ENCODE data around the gene MTREX.

Gene MTREX

GRCh38 chr5:55383254-55383653 is 75.5 kb downstream of the MTREX start:
- H3K27me3 Mint-ChIP-seq: no peaks in the 10 kb centered on the region
- H3K27ac Mint-ChIP-seq: no peak overlapping the region
- no peak for DNase-seq (ENCODE audit: low spot score in 2 of 2)
- ATAC-seq (ENCODE audit: low read depth): no peak
- peaks cover 16% of the 10 kb centered on the region for H3K9me3 Mint-ChIP-seq
- H3K4me3 Mint-ChIP-seq: no peak overlapping the region
- H3K4me1 Mint-ChIP-seq: no peaks in the 10 kb centered on the region
- H3K36me3 Mint-ChIP-seq: peaks cover 53% of the 10 kb centered on the region

- Mint-ChIP-seq H3K4me1 (no peaks in the 10 kb centered on the region), H3K4me3 (no peak overlapping the region), H3K36me3 (peaks cover 54% of the 10 kb centered on the region), H3K9me3 (peaks cover 16% of the 10 kb centered on the region), H3K27ac (no peak overlapping the region), H3K27me3 (no peaks in the 10 kb centered on the region)
- no peak for ATAC-seq (ENCODE audit: low read depth)
- no peak for DNase-seq (ENCODE audit: low spot score in 2 of 2)
Observed at GRCh38 chr5:55384072-55384471, 76.3 kb downstream of the MTREX start.

GRCh38 chr5:55385227-55385626 is 77.4 kb downstream of the MTREX start:
- Mint-ChIP-seq H3K9me3 (peaks cover 16% of the 10 kb centered on the region), H3K4me3 (no peak overlapping the region), H3K36me3 (peaks cover 55% of the 10 kb centered on the region), H3K4me1 (no peaks in the 10 kb centered on the region), H3K27me3 (no peaks in the 10 kb centered on the region), H3K27ac (no peak overlapping the region)
- DNase-seq (ENCODE audit: low spot score in 2 of 2) (no peak), ATAC-seq (ENCODE audit: low read depth) (no peak)

GRCh38 chr5:55385846-55386245 is 78.1 kb downstream of the MTREX start:
- Mint-ChIP-seq H3K4me1 (no peaks in the 10 kb centered on the region), H3K4me3 (no peak overlapping the region), H3K27me3 (no peaks in the 10 kb centered on the region), H3K9me3 (peaks cover 16% of the 10 kb centered on the region), H3K36me3 (peaks cover 53% of the 10 kb centered on the region), H3K27ac (no peak overlapping the region)
- no peak for ATAC-seq (ENCODE audit: low read depth)
- no peak for DNase-seq (ENCODE audit: low spot score in 2 of 2)

GRCh38 chr5:55386356-55386755 is 78.6 kb downstream of the MTREX start:
- Mint-ChIP-seq H3K27me3 (no peaks in the 10 kb centered on the region), H3K4me1 (no peaks in the 10 kb centered on the region), H3K36me3 (peaks cover 52% of the 10 kb centered on the region), H3K9me3 (peaks cover 16% of the 10 kb centered on the region), H3K4me3 (no peak overlapping the region), H3K27ac (no peak overlapping the region)
- ATAC-seq (ENCODE audit: low read depth) (no peak), DNase-seq (ENCODE audit: low spot score in 2 of 2) (no peak)

GRCh38 chr5:55387865-55388264 is 80.1 kb downstream of the MTREX start:
- Mint-ChIP-seq H3K4me3 (no peak overlapping the region), H3K27ac (no peak overlapping the region), H3K27me3 (no peaks in the 10 kb centered on the region)

GRCh38 chr5:55391707-55392106 is 83.9 kb downstream of the MTREX start:
- DNase-seq (ENCODE audit: low spot score in 2 of 2) (no peak), ATAC-seq (ENCODE audit: low read depth) (no peak)
- Mint-ChIP-seq H3K36me3 (peaks cover 40% of the 10 kb centered on the region), H3K4me1 (no peaks in the 10 kb centered on the region), H3K27ac (no peak overlapping the region), H3K27me3 (no peaks in the 10 kb centered on the region), H3K9me3 (no peaks in the 10 kb centered on the region), H3K4me3 (no peak overlapping the region)

More at GRCh38 chr5:55387865-55388264, 80.1 kb downstream of the MTREX start:
- no peak for ATAC-seq (ENCODE audit: low read depth)
- DNase-seq (ENCODE audit: low spot score in 2 of 2): no peak
- peaks cover 54% of the 10 kb centered on the region for H3K36me3 Mint-ChIP-seq
- peaks cover 9% of the 10 kb centered on the region for H3K9me3 Mint-ChIP-seq
- H3K4me1 Mint-ChIP-seq: no peaks in the 10 kb centered on the region

- Mint-ChIP-seq H3K36me3 (peaks cover 40% of the 10 kb centered on the region), H3K27me3 (no peaks in the 10 kb centered on the region), H3K4me3 (no peak overlapping the region), H3K9me3 (no peaks in the 10 kb centered on the region), H3K4me1 (no peaks in the 10 kb centered on the region), H3K27ac (no peak overlapping the region)
- ATAC-seq (ENCODE audit: low read depth) (no peak), DNase-seq (ENCODE audit: low spot score in 2 of 2) (no peak)
Observed at GRCh38 chr5:55392669-55393068, 84.9 kb downstream of the MTREX start.

- DNase-seq (ENCODE audit: low spot score in 2 of 2) (no peak), ATAC-seq (ENCODE audit: low read depth) (no peak)
- Mint-ChIP-seq H3K4me1 (no peaks in the 10 kb centered on the region), H3K36me3 (peaks cover 40% of the 10 kb centered on the region), H3K9me3 (no peaks in the 10 kb centered on the region), H3K27ac (no peak overlapping the region), H3K4me3 (no peak overlapping the region), H3K27me3 (no peaks in the 10 kb centered on the region)
Observed at GRCh38 chr5:55393501-55394175, 85.8 kb downstream of the MTREX start.

- H3K27me3 Mint-ChIP-seq: no peaks in the 10 kb centered on the region
- no peaks in the 10 kb centered on the region for H3K9me3 Mint-ChIP-seq
- no peaks in the 10 kb centered on the region for H3K4me1 Mint-ChIP-seq
- DNase-seq (ENCODE audit: low spot score in 2 of 2) (no peak), ATAC-seq (ENCODE audit: low read depth) (no peak)
- peaks cover 30% of the 10 kb centered on the region for H3K36me3 Mint-ChIP-seq
- no peak overlapping the region for H3K4me3 Mint-ChIP-seq
- H3K27ac Mint-ChIP-seq: peak overlapping the region; percentile 60
Observed at GRCh38 chr5:55402199-55402598, 94.4 kb downstream of the MTREX start.

- Mint-ChIP-seq H3K4me1 (no peaks in the 10 kb centered on the region), H3K4me3 (no peak overlapping the region), H3K27me3 (no peaks in the 10 kb centered on the region), H3K36me3 (peaks cover 35% of the 10 kb centered on the region), H3K9me3 (no peaks in the 10 kb centered on the region), H3K27ac (no peak overlapping the region)
- no peak for ATAC-seq (ENCODE audit: low read depth)
- DNase-seq (ENCODE audit: low spot score in 2 of 2): no peak
Observed at GRCh38 chr5:55406292-55406691, 98.5 kb downstream of the MTREX start.

GRCh38 chr5:55407059-55407684 is 99.4 kb downstream of the MTREX start:
- H3K9me3 Mint-ChIP-seq: no peaks in the 10 kb centered on the region
- H3K4me1 Mint-ChIP-seq: no peaks in the 10 kb centered on the region
- H3K36me3 Mint-ChIP-seq: peaks cover 31% of the 10 kb centered on the region
- DNase-seq (ENCODE audit: low spot score in 2 of 2): no peak
- H3K27me3 Mint-ChIP-seq: no peaks in the 10 kb centered on the region
- no peak overlapping the region for H3K4me3 Mint-ChIP-seq
- no peak overlapping the region for H3K27ac Mint-ChIP-seq
- ATAC-seq (ENCODE audit: low read depth): no peak

- Mint-ChIP-seq H3K9me3 (no peaks in the 10 kb centered on the region), H3K36me3 (peaks cover 33% of the 10 kb centered on the region), H3K27me3 (no peaks in the 10 kb centered on the region), H3K4me3 (no peak overlapping the region), H3K4me1 (no peaks in the 10 kb centered on the region), H3K27ac (no peak overlapping the region)
- no peak for ATAC-seq (ENCODE audit: low read depth)
- DNase-seq (ENCODE audit: low spot score in 2 of 2): no peak
Observed at GRCh38 chr5:55407984-55408383, 100.2 kb downstream of the MTREX start.

GRCh38 chr5:55409775-55410174 is 102.0 kb downstream of the MTREX start:
- H3K4me3 Mint-ChIP-seq: no peak overlapping the region

GRCh38 chr5:55410845-55411244 is 103.1 kb downstream of the MTREX start:
- ATAC-seq (ENCODE audit: low read depth): no peak
- DNase-seq (ENCODE audit: low spot score in 2 of 2): no peak
- no peaks in the 10 kb centered on the region for H3K4me1 Mint-ChIP-seq
- H3K36me3 Mint-ChIP-seq: peaks cover 31% of the 10 kb centered on the region
- H3K4me3 Mint-ChIP-seq: no peak overlapping the region
- no peaks in the 10 kb centered on the region for H3K9me3 Mint-ChIP-seq
- H3K27me3 Mint-ChIP-seq: no peaks in the 10 kb centered on the region
- H3K27ac Mint-ChIP-seq: no peak overlapping the region

More at GRCh38 chr5:55409775-55410174, 102.0 kb downstream of the MTREX start:
- H3K27ac Mint-ChIP-seq: no peak overlapping the region
- H3K27me3 Mint-ChIP-seq: no peaks in the 10 kb centered on the region
- ATAC-seq (ENCODE audit: low read depth) (no peak), DNase-seq (ENCODE audit: low spot score in 2 of 2) (no peak)
- peaks cover 29% of the 10 kb centered on the region for H3K36me3 Mint-ChIP-seq
- no peaks in the 10 kb centered on the region for H3K4me1 Mint-ChIP-seq
- no peaks in the 10 kb centered on the region for H3K9me3 Mint-ChIP-seq
